ENCODE results near the gene CRMP1.
A peak's percentile ranks its signal among the peaks of the same experiment; 100 is the strongest.

Gene CRMP1

GRCh38 chr4:5919044-5919443, 26.2 kb upstream of the CRMP1 start:
- DNase-seq: no peak

- DNase-seq: no peak
These were observed 25.6 kb upstream of the CRMP1 start for GRCh38 chr4:5918331-5918985.

DNA sequence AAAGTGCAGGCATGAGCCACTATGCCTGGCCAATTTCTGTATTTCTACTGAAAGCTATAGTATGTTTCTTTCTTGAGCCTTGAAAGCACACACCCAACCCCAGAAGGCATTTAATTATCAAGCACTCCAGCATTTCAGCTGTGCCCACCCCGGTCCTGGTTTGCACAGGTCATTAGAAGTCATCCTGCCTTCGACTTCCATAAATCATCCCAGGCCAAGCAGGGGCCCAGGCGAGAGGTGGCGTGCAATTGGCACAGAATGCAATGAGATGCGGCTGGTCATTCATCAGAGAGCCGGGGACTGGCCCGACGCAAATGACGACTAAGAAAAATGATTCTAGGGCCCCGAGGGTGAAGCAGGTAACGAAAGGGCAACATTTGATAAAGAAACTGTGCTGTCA, 24.8 kb upstream of the CRMP1 start:
- DNase-seq: no peak

GRCh38 chr4:5916229-5916628, 23.3 kb upstream of the CRMP1 start:
- DNase-seq: no peak

DNA sequence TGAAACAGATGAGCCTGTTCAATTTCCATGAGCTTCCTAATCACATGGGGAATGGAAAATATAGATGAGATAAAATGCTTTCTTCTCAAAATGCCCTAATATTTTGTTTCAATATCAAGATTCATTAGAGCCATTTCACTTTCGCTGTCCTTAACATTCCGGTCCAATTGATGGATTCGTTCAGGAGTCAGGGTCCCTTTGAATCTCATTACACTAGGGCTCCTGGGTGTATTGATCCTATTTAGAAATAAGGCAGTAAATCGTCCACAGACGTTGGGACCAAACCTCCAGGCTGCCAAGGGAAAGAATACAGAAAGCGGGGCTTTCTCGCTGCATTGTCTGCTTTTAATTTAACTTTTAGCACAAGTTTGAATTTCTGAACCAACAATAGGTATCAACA, 20.6 kb upstream of the CRMP1 start:
- no peak for DNase-seq

- DNase-seq: no peak
These were observed 19.7 kb upstream of the CRMP1 start for GRCh38 chr4:5912614-5913019.

- DNase-seq: no peak
These were observed 16.1 kb upstream of the CRMP1 start for GRCh38 chr4:5908876-5909427.

DNA sequence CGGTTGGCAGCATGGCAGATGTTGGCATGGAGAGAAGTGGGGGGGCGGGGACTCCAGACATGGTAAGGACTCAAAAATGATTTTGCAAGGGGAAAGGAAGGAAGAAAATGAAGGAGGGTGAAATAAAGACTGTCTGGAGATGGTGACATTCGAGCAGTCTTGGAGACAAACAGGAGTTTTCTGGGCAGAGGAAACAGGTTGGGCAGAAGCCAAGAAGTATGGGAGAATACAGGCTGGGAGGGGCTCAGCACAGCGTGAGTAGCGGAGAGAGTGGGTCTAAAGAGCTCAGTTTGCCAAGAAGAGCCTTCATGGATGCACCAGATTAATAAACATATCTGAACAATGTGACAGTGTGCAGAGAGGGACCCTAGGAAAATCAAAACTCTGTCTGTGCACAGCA, 13.3 kb upstream of the CRMP1 start:
- no peak for DNase-seq

GRCh38 chr4:5905714-5906113, 12.8 kb upstream of the CRMP1 start:
- no peak for DNase-seq

DNA sequence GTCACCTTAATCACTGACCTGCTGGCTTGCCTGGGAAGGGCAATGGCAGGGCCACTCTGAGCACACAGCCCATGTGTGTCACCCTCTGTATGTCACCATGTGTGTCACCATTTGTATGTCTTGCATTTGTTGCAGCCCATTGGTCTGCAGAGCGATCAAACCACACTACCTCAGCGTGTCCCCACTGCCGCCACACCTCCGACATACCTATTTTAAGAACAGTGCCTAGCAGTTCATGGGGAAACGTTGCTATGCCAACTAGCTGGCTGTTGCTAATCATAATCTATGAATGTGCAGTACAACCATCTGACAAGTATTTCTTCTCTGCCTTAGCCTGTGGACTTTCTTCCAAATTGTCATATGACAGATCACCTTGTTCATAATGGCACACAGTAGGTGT, 8.0 kb upstream of the CRMP1 start:
- no peak for DNase-seq

- DNase-seq: no peak
These were observed 7.0 kb upstream of the CRMP1 start for GRCh38 chr4:5899881-5900280.

GRCh38 chr4:5899396-5899795, 6.5 kb upstream of the CRMP1 start:
- no peak for DNase-seq

GRCh38 chr4:5897674-5898073, 4.8 kb upstream of the CRMP1 start:
- DNase-seq: no peak

DNA sequence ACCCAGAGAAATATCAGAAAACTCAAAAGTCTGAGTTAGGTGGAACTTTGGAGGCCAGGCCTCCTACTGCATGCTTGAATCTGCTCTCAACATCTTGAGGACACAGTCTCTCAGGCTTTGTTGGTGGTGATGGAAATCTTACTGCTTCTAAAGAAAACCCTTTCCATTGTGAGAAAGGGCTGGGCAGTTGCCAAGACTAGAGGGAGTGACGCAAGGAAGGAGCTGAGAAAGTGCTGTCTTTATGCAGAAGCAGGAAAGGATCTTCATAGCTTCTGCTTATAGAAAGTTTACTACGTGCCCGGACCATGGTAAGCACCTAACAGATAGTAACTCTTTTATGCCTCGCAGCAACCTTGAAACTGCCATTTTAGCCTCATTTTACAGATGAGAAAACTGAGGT, 2.4 kb upstream of the CRMP1 start:
- DNase-seq: no peak

- peak; percentile 29 for DNase-seq
These were observed 1.4 kb upstream of the CRMP1 start for GRCh38 chr4:5894266-5894665.

DNA sequence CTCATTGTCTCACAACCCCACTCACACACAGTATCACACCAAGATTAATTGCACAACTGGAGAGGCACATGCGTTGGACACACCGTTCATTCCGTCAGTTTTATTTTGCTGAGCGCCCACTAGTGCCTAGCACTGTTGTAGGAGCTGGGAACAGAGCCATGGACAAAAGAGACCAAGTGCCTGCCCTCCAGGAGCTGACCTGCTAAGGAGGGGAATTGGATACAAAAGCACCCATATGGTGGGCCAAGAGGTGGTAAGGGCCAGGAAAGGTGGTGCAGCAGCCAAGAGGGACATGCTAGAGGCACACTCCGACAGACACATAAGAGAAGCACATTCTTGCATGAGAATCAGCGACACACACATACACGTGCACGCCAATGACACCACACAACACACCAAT, 705 bp upstream of the CRMP1 start:
- DNase-seq: no peak

DNA sequence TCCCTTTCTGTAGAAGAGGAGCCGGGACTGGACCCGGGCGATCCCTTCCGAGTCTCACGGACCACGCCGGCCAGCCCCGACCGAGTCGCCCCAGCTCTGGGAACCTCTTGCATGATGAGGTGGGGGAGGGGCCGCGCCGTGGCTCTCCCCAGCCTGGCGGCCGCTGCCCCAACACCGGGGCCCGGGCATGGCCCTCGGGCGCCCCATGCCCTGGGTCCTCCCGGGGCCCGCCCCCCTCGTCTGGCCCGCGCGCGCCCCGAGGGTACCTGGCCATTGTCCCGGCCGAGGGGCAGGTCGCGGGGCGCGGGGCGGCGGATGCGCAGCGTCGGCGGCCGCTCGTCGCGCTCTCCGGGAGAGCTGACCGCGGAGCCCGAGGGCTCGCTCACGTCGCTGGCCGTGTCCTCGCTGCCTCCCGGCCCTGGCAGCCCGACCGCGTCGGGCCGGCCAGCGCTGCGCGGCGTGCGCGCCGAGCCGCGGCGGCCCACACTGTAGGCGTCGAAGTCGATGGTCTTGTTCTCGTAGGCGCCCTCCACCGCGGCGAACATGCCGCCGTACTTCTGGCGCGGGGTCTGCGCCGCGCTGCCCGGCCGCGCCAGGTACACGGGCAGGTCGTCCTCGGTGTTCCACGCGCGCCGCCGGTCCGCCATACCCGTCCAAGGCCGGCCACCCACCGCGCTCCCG, 423 bp downstream of the CRMP1 start:
- DNase-seq: no peak

- DNase-seq: peak; percentile 56
These were observed 1.1 kb downstream of the CRMP1 start for GRCh38 chr4:5891563-5892322.

- peak; percentile 34 for DNase-seq
These were observed 2.7 kb downstream of the CRMP1 start for GRCh38 chr4:5890063-5890727.

DNA sequence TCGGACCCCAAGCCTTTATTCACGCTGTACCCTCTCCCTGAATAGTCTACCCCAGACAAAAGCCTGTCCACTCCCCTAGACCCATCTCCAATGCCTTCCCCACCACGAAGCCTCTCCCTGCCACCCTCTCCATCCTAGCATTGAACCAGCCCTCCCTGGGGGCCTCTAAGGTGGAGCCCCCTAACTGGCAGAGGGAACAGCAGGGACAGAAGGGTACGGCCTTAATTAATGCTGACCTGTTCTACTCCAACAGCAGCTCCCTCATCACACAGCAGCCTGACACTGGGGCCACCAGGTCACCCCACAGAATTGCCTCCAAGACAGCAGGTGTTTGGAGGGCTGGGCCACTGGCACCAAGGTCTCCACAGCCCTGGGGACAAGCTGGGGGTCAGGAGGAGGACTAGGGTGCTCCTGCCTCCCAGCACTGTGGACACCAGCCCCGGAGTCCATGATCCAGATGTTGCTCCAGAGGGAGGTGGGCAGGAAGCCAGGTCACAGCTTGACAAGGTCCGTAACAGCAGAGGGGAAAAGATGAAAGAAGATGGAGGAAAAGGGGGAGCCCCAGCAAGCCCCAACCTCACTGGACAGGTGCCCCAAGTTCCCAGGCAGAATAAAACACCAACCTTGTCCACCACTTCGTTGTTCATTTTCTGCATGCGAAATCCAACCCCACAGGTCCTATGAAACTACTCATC, 3.7 kb downstream of the CRMP1 start:
- DNase-seq: peak; percentile 29

GRCh38 chr4:5888222-5889001, 4.5 kb downstream of the CRMP1 start:
- peak; percentile 52 for DNase-seq

Data from 8988T (cell line).